ENCODE measurements around the gene NECAB2. TPM values are rescaled to one million over a fixed set of nuclear protein-coding genes. Genes with fewer than 3 reads are reported as not detected.

The NECAB2 gene
- total RNA-seq, 1 donor from 2014 or later: 19.6 TPM

DNA sequence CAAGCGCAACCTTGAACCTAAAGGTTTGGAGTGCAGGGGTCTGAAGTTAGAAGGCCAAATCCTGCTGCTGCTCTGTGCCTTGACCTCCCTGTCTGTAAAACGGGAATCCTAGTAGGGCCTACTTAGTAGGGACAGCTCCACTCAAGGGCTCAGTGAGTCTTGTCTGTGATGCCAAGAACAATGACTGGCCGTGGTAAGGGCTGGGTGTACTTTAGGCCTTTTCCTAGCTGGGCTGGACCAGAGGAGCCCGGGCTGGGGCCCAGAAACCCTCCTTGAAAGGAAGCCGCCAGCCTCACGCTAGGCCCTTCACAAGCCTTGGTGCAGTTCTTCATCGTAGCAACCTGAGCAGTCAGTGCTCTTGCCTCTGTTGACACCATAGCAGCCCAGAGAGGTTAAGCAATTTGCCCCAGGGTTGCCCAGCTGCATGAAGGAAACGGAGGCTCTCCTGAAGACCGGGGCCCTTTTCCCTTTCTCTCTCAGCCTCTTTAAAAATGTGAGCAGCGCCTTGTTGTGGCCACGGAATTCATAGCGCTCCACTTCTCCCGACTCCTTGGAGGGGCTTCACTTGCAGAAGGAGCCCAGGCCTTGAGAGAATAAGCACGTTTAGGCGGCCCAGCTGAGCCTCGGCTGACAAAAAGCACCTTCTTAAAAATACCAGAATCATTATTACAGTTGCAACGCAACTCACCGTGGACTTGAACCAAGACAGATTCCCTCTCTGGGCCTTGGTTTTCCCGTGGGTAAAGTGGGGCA is 4.4 kb downstream of the NECAB2 start:
- Mint-ChIP-seq H3K4me3 (no peak overlapping the region), H3K4me1 (no peaks in the 10 kb centered on the region), H3K36me3 (ENCODE audit: low read depth) (no peaks in the 10 kb centered on the region), H3K27ac (ENCODE audit: unreplicated experiment) (no peak overlapping the region), H3K27me3 (ENCODE audit: low read depth) (peaks cover 11% of the 10 kb centered on the region), H3K9me3 (no peaks in the 10 kb centered on the region)
- TF ChIP-seq, protein P1, sequence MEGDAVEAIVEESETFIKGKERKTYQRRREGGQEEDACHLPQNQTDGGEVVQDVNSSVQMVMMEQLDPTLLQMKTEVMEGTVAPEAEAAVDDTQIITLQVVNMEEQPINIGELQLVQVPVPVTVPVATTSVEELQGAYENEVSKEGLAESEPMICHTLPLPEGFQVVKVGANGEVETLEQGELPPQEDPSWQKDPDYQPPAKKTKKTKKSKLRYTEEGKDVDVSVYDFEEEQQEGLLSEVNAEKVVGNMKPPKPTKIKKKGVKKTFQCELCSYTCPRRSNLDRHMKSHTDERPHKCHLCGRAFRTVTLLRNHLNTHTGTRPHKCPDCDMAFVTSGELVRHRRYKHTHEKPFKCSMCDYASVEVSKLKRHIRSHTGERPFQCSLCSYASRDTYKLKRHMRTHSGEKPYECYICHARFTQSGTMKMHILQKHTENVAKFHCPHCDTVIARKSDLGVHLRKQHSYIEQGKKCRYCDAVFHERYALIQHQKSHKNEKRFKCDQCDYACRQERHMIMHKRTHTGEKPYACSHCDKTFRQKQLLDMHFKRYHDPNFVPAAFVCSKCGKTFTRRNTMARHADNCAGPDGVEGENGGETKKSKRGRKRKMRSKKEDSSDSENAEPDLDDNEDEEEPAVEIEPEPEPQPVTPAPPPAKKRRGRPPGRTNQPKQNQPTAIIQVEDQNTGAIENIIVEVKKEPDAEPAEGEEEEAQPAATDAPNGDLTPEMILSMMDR (conservative IDR thresholded peaks at IDR 0.05): no peak
- no peak for DNase-seq (ENCODE audit: low read depth, low spot score)

DNA sequence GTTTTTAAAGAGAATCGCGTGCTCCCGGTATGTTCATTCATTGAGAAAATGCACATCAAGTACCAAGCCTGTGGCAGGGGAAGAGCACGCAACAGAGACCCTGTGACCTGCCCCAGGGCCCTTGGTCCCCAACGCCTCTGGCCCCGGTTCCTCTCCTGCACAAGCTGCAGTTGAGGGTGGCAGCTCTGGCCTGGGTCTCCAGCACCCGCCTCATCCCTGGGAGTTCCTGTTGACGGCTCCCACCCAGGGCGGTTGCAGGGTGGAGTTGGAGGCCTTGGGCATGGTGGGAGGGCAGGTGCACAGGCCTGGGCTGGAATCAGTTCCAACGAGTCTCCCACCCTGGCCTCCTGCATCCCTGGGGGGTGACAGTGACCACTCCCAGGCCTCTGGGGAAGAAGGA is 5.0 kb downstream of the NECAB2 start:
- TF ChIP-seq, protein P1 (conservative IDR thresholded peaks at IDR 0.05): no peak
- DNase-seq (ENCODE audit: low read depth, low spot score): no peak
- H3K4me1 Mint-ChIP-seq: no peaks in the 10 kb centered on the region
- H3K27me3 Mint-ChIP-seq (ENCODE audit: low read depth): peaks cover 11% of the 10 kb centered on the region
- H3K9me3 Mint-ChIP-seq: peaks cover 3% of the 10 kb centered on the region
- no peak overlapping the region for H3K4me3 Mint-ChIP-seq
- no peak overlapping the region for H3K27ac Mint-ChIP-seq (ENCODE audit: unreplicated experiment)
- peaks cover 2% of the 10 kb centered on the region for H3K36me3 Mint-ChIP-seq (ENCODE audit: low read depth)

DNA sequence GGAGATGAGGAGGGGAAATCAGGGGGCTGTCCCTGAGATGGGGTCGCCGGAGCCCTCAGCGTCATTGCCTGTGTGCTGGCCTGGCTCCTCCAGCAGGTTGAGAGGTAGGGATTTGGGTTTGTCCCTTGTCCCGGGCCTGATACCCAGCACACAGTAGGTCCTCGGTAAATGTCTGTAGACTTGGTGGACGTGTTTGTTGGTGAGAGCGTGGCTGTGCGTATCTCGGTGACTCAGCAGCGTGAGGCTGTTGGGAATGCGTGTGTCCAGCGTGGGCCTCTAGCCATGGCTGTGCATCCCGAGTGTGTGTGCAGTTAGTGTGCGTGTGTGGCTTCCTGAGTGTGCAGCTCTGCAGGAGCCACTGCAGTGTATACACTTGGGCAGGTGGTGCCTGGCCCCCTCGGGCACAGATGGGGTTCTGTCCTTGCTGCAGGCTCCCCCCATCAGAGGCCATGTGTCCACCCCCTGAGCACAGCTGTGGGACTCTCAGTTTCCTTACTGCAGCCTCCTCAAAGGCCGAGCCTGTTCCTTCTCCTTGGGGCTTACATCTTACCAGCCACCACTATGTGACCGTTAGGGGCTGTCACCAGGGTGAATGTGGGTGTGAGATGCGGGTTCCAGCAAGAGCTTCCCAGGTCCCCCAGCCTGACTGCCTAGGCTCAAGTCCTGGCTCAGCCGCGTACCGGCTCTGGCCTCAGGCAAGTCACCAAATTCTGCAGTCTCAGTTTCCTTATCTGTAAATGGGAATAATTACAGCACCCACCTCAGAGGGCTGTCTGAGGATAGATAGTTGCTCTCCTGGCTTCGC is 5.7 kb downstream of the NECAB2 start:
- Mint-ChIP-seq H3K36me3 (ENCODE audit: low read depth) (peaks cover 9% of the 10 kb centered on the region), H3K9me3 (peaks cover 6% of the 10 kb centered on the region), H3K4me1 (no peaks in the 10 kb centered on the region), H3K27me3 (ENCODE audit: low read depth) (peaks cover 11% of the 10 kb centered on the region), H3K4me3 (no peak overlapping the region), H3K27ac (ENCODE audit: unreplicated experiment) (no peak overlapping the region)
- DNase-seq (ENCODE audit: low read depth, low spot score): no peak
- TF ChIP-seq, protein P1 (conservative IDR thresholded peaks at IDR 0.05): no peak

DNA sequence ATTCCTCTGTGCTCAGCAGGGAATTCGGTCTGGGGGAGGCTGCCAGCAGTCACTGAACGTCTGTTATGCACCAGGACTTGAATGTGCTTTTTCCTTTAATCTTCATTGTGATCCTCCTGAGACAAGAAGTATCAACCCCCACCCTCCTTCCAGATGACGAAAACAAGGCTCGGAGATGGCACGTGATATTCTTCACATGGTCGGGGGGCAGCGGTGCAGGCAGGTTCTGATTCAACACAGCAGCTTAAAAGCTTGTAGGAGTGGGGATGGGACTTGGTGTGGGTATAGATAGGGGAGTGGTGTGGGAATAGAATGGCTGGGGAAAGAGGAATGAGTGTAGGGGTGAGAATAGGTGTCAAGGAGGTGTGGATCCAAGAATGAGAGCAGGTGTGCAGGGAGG is 6.4 kb downstream of the NECAB2 start:
- DNase-seq (ENCODE audit: low read depth, low spot score): no peak
- H3K27ac Mint-ChIP-seq (ENCODE audit: unreplicated experiment): no peak overlapping the region
- peaks cover 7% of the 10 kb centered on the region for H3K4me1 Mint-ChIP-seq
- H3K9me3 Mint-ChIP-seq: peaks cover 10% of the 10 kb centered on the region
- H3K4me3 Mint-ChIP-seq: no peak overlapping the region
- peaks cover 15% of the 10 kb centered on the region for H3K36me3 Mint-ChIP-seq (ENCODE audit: low read depth)
- H3K27me3 Mint-ChIP-seq (ENCODE audit: low read depth): peaks cover 7% of the 10 kb centered on the region
- TF ChIP-seq, protein P1 (conservative IDR thresholded peaks at IDR 0.05): no peak

DNA sequence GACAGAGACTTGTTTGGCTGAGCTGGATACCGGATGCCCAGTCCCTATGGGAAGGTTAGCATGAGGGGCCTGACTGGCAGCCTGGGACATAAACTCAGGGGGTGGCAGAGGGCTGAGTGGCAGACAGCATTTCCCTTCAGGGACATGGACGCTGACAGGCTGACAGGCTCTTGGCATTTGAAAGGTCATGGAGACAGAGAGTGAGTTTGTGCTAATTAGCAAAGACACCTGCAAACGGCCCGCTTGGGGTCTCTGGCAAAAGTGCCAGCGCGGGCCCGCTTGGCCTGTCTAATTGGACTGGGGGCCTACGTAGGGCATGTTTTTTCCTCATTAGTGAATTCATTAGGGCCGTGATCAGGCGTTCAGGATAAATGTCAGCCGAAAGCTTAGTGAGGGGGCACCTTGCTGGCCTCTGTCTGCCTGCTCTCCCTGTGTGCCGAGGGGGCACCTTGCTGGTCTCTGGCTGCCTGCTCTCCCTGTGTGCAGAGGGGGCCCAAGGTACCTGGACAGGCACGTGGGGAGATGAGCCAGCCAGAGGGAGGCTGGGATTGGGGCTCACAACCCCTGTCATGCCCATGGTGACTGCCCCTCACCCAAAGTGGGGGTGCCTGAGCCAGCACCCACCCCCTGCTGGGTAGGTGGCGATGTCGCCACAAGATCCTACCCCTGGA is 7.7 kb downstream of the NECAB2 start:
- Mint-ChIP-seq H3K27ac (ENCODE audit: unreplicated experiment) (no peak overlapping the region), H3K4me1 (peaks cover 11% of the 10 kb centered on the region), H3K27me3 (ENCODE audit: low read depth) (no peaks in the 10 kb centered on the region), H3K4me3 (no peak overlapping the region), H3K9me3 (peaks cover 10% of the 10 kb centered on the region), H3K36me3 (ENCODE audit: low read depth) (peaks cover 15% of the 10 kb centered on the region)
- DNase-seq (ENCODE audit: low read depth, low spot score): no peak
- TF ChIP-seq, protein P1 (conservative IDR thresholded peaks at IDR 0.05): no peak

Measured in neural crest cell (in vitro differentiated cells).